HG02973 (cell line): ENCODE measurements around the gene MEF2C.
"Not testable (repeated sequence)": the region's sequence is repeated elsewhere in the genome, so short reads cannot be mapped to it uniquely, and the experiment has no call there.

Source experiments
- ATAC-seq: cut with Tn5 transposase; IDR thresholded peaks from one replicate; pipeline ENCODE4 v1.9.1; 2021; ENCODE audit warnings: moderate library complexity; ENCODE audit not compliant: unreplicated experiment

MEF2C gene

GRCh38 chr5:88805151-88805784, 77.7 kb downstream of the MEF2C start:
- ATAC-seq, result peak; percentile 72

- ATAC-seq, result no peak
Measured at GRCh38 chr5:88804444-88804843, 78.5 kb downstream of the MEF2C start.

DNA sequence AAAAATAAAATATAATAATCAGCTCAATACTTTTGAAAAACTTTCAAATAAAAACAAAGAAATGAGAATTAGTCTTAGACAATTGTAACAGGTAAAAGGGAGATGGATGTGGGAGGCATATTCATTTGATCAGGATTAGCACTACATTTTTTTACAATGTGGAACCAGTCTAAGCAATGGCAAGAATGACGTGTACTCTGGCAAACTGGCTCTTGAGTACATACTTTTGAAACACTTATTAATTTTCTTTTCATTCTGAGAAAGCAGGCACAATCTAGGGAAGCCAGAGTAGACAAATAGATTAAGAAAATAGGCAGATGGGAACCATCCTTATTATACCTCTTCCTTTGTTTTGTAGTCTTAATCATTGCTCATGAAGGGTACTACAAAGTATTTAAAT, 79.7 kb downstream of the MEF2C start:
- ATAC-seq, result no peak

GRCh38 chr5:88799938-88800535, 82.9 kb downstream of the MEF2C start:
- ATAC-seq, result no peak

- not testable (repeated sequence) for ATAC-seq
Measured at GRCh38 chr5:88798933-88799332, 84.1 kb downstream of the MEF2C start.

DNA sequence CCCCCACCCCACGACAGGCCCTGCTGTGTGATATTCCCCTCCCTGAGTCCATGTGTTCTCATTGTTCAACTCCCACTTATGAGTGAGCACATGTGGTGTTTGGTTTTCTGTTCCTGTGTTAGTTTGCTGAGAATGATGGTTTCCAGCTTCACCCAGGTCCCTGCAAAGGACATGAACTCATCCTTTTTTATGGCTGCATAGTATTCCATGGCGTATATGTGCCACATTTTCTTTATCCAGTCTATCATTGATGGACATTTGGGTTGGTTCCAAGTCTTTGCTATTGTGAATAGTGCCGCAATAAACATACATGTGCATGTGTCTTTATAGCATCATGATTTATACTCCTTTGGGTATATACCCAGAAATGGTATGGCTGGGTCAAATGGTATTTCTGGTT, 89.2 kb downstream of the MEF2C start:
- not testable (repeated sequence) for ATAC-seq

- ATAC-seq, result peak; percentile 88
Measured at GRCh38 chr5:88792144-88792840, 90.7 kb downstream of the MEF2C start.

- no peak for ATAC-seq
Measured at GRCh38 chr5:88787856-88788255, 95.1 kb downstream of the MEF2C start.

GRCh38 chr5:88786789-88787188, 96.2 kb downstream of the MEF2C start:
- no peak for ATAC-seq

- peak; percentile 44 for ATAC-seq
Measured at GRCh38 chr5:88785746-88786565, 97.0 kb downstream of the MEF2C start.

DNA sequence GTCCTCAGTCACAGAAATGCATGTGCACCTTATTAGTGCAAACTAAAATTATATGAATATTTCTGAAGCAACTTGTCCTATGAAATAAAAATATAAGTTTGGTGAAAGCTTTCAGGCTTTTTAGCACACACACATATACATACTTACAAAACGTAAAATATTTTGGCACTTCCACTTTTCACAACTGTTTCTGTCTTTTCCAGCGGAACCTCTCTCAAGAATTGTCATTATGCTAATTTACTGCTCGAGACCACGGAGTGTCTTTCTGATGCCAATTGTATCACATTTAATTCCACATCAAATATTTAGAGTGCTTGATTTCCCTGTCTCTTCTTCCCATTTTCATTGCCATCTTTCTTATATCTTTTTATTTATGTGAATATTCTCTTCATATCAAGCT, 100.4 kb downstream of the MEF2C start:
- no peak for ATAC-seq

DNA sequence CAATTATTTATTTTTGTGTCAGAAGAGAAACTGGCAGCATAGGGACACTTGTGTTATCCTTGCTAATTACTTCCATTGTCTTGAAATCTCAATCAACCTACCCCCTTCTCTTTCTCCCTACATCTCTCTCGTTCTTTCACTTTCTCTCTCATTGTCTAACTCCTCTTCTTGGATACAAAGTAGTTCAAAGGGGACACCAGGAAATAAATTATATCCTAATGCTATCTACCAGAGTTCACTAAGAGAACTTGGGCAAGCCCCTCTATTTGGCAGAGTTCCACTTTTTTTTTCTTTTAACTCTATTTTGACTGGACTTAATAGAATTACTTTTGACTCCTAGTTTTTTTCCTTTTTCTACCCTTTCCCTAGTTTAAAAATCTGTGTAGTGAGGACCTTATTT, 102.2 kb downstream of the MEF2C start:
- ATAC-seq, result no peak

- no peak for ATAC-seq
Measured at GRCh38 chr5:88778736-88779135, 104.2 kb downstream of the MEF2C start.

DNA sequence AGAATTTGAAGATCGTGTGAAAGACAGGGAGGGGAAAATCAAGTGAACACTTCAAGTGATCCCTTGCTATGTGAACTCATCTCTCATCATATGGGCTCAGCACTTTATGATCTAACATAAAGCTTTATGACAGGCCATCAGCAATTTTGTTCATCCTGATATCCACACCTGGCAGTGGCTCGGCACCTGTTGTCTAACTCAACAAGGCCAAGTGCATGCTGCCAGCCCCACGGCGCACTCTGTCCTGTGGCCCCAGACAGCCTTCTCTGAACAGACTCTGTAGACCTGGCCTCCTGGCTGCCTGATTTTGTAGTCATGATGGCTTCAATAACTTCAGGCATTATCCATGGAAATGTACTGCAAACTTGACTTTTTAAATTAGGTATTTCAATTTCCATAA, 106.3 kb downstream of the MEF2C start:
- no peak for ATAC-seq

- ATAC-seq, result no peak
Measured at GRCh38 chr5:88772831-88773230, 110.2 kb downstream of the MEF2C start.

- ATAC-seq, result no peak
Measured at GRCh38 chr5:88772047-88772446, 110.9 kb downstream of the MEF2C start.

- no peak for ATAC-seq
Measured at GRCh38 chr5:88770276-88771257, 112.4 kb downstream of the MEF2C start.

- ATAC-seq, result no peak
Measured at GRCh38 chr5:88769165-88769564, 113.8 kb downstream of the MEF2C start.

GRCh38 chr5:88768411-88768810, 114.6 kb downstream of the MEF2C start:
- ATAC-seq, result no peak

DNA sequence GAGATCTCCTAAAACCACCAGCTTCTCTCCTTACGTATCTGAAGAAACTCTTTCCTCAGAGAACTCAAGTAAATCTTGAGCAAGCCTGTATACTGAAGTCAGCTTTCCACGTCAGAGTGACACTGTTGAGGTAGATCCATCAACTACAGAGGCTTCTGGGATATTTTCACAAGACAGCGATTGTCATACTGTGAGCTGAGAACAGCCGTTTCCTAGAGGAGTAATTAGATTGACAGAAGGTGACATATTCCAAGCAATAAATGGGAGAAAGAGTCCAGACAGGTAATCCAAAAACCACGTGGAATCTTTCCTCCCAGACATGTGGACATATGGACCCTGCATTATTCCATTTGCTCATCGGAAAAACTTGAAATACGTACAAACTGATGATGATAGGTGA, 117.2 kb downstream of the MEF2C start:
- no peak for ATAC-seq
